ENCODE data around the gene ROBO3.

- TF ChIP-seq CTCF (IDR thresholded peaks at IDR 0.05) (no peak), POLR2A (IDR thresholded peaks at IDR 0.05) (no peak)
Measured at GRCh38 chr11:124878759-124879492, 13.7 kb downstream of the ROBO3 start.
